Measurements from ENCODE around the gene MCF2L. TPM values are rescaled to one million over a fixed set of nuclear protein-coding genes. Genes with fewer than 3 reads are reported as not detected.

The MCF2L gene
- total RNA-seq, 4 donors from 2014 or later, result 25.0 to 103 (median 61.0) TPM

DNA sequence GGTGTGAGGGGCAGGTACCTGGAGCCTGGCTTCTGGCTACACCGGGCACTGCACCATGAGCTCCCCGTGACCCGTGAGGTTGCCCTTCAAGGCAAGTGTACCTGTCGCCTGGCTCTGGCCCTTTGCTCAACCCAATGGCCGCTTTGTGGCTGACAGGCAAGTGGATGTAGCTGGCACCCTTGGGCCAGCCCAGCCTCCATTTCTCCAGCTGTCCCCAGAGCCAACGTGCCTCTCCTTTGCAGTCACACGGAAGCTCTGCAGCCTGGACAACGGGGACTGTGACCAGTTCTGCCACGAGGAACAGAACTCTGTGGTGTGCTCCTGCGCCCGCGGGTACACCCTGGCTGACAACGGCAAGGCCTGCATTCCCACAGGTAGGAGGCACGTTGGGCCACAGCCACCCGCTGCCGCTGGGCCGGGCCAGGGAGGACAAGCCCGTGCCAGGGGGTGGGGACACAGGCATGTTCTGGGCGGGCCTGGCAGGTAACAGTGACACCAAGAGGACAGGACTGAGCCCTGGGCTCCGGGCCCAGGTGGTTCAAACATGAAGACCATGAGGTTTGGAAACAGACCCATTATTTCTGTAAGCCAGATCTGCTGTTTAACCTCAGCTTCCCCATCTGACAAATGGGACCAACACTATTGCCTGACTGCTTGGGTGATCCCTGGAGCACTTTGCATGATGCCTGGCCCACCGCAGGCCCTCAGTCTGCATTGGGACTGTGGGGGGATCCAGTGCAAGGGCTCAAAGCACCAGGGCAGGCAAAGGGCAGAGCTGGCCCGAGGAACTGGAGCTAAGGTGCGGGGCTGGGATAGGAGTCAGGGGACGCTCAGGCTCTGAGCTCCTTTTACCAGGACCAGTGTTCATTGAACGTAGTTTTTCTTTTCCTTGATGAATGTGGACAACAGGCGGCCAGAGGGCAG, 171.9 kb downstream of the MCF2L start:
- no peaks in the 10 kb centered on the region for H3K27me3 ChIP-seq
- H3K9me3 ChIP-seq, result no peaks in the 10 kb centered on the region
- no peak for DNase-seq
- H3K4me3 ChIP-seq, result no peak overlapping the region
- no peaks in the 10 kb centered on the region for H3K36me3 ChIP-seq
- H3K27ac ChIP-seq, result no peak overlapping the region
- no peaks in the 10 kb centered on the region for H3K4me1 ChIP-seq
- intact Hi-C loops (cut with DNase I; ENCODE audit: low total_unique reads), result no loop called here
- TF ChIP-seq CTCF (IDR thresholded peaks at IDR 0.05) (no peak), POLR2A (IDR thresholded peaks at IDR 0.05) (no peak)

DNA sequence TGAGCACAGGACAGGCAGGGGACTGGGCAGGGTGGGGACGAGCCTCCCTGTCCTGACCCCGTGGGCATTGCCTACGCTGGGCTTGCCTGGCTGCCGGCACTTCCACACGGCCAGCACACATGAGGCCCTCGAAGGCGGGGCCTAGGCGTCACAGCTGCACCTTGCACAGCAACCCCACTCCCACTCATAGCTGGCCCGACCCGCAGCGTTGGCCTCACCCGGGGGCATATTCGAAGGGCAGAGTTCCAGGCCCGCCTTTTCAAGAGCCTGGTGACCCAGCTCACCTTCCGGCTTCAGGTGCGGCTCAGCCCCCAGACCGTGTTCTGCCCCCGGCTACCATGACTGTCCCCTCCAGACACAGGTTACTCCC, 172.6 kb downstream of the MCF2L start:
- intact Hi-C loops (cut with DNase I; ENCODE audit: low total_unique reads), result no loop called here
- H3K4me3 ChIP-seq, result no peak overlapping the region
- no peak for TF ChIP-seq POLR2A (IDR thresholded peaks at IDR 0.05)
- no peak for TF ChIP-seq CTCF (IDR thresholded peaks at IDR 0.05)
- DNase-seq, result no peak
- no peak overlapping the region for H3K27ac ChIP-seq
- H3K4me1 ChIP-seq, result no peaks in the 10 kb centered on the region
- H3K9me3 ChIP-seq, result no peaks in the 10 kb centered on the region
- H3K27me3 ChIP-seq, result no peaks in the 10 kb centered on the region
- H3K36me3 ChIP-seq, result no peaks in the 10 kb centered on the region

DNA sequence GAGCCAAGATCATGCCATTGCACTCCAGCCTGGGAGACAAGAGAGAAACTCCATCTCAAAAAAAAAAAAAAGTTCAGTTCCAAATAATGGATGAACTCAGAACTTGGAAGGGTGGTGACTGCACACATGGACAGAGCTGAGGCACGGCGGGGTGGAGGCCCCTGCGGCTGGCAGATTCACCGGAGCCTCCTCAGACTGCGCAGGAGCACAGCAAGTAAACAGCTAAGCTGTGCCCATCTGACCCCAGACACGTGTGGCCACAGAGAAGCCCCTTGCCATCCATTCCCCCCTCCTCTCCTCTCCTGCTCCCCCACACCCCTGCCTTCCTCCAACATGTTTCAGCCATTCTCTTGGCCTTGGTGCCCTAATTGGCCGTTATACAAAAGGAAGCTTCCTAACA, 173.9 kb downstream of the MCF2L start:
- TF ChIP-seq CTCF (IDR thresholded peaks at IDR 0.05) (no peak), POLR2A (IDR thresholded peaks at IDR 0.05) (no peak)
- no peak for DNase-seq
- H3K36me3 ChIP-seq, result no peaks in the 10 kb centered on the region
- no peaks in the 10 kb centered on the region for H3K9me3 ChIP-seq
- intact Hi-C loops (cut with DNase I; ENCODE audit: low total_unique reads), result no loop called here
- no peaks in the 10 kb centered on the region for H3K27me3 ChIP-seq
- no peak overlapping the region for H3K27ac ChIP-seq
- H3K4me3 ChIP-seq, result no peak overlapping the region
- H3K4me1 ChIP-seq, result no peaks in the 10 kb centered on the region

DNA sequence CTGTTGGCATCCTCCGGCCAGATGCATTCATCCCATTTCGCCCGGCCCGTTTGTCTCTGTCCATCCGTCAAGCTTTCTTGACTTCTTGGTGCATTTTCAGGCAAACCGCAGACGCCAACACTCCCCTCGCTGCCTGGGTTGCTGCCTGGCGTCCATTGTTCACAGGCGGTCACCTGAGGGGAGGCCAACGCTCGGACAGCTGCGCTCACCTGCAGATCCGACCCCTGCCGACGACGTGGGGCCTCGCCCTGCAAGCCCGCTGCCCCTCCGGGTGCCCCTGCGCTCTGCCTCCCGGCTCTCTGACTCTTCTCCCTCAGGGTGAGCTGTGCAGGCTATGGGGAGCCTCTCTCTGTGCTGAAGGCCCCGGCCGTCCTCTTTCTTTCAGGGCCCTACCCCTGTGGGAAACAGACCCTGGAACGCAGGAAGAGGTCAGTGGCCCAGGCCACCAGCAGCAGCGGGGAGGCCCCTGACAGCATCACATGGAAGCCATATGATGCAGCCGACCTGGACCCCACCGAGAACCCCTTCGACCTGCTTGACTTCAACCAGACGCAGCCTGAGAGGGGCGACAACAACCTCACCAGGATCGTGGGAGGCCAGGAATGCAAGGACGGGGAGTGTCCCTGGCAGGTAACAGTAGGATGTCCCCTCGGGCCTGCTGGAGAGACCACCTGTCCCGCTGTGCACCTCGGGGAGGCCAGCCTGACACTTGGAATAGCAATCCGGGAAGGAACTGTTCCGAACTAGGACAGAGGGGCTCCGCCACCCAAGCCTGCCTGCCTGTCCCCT, 174.6 kb downstream of the MCF2L start:
- intact Hi-C loops (cut with DNase I; ENCODE audit: low total_unique reads), result no loop called here
- Histone ChIP-seq H3K36me3 (no peaks in the 10 kb centered on the region), H3K4me1 (no peaks in the 10 kb centered on the region), H3K27me3 (no peaks in the 10 kb centered on the region), H3K4me3 (no peak overlapping the region), H3K27ac (no peak overlapping the region), H3K9me3 (no peaks in the 10 kb centered on the region)
- TF ChIP-seq CTCF (IDR thresholded peaks at IDR 0.05), result no peak
- no peak for TF ChIP-seq POLR2A (IDR thresholded peaks at IDR 0.05)
- no peak for DNase-seq

GRCh38 chr13:113144255-113144629, 175.2 kb downstream of the MCF2L start:
- no peaks in the 10 kb centered on the region for H3K9me3 ChIP-seq
- H3K27me3 ChIP-seq, result no peaks in the 10 kb centered on the region
- no peaks in the 10 kb centered on the region for H3K36me3 ChIP-seq
- H3K4me3 ChIP-seq, result no peak overlapping the region
- TF ChIP-seq POLR2A (IDR thresholded peaks at IDR 0.05) (no peak), CTCF (IDR thresholded peaks at IDR 0.05) (no peak)
- no peak overlapping the region for H3K27ac ChIP-seq
- intact Hi-C loops (cut with DNase I; ENCODE audit: low total_unique reads), result no loop called here
- no peak for DNase-seq
- H3K4me1 ChIP-seq, result no peaks in the 10 kb centered on the region
